ENCODE measurements around the gene SAA1. TPM values are rescaled to one million over a fixed set of nuclear protein-coding genes. Genes with fewer than 3 reads are reported as not detected.

SAA1 gene
- total RNA-seq = 70.4 TPM

GRCh38 chr11:18265949-18266348 is at the start of gene SAA1:
TSS of gene SAA1 (plus strand) at chr11:18266264. CDS start at chr11:18266888, 624 bp downstream.
- no peak for DNase-seq (ENCODE audit: low spot score in 2 of 2)
- intact Hi-C loops (cut with DNase I) = no loop called here
- no peak for TF ChIP-seq CTCF (IDR thresholded peaks at IDR 0.05)
- Histone ChIP-seq H3K36me3 (peaks cover 0 to 1% of the 10 kb centered on the region in 2 donors), H3K27ac (no peak within 1 kb of the TSS), H3K4me3 (no peak within 1 kb of the TSS), H3K27me3 (no peaks in the 10 kb centered on the region), H3K9me3 (no peaks in the 10 kb centered on the region), H3K4me1 (no peaks in the 10 kb centered on the region)

GRCh38 chr11:18221274-18221876 is 44.7 kb upstream of the SAA1 start:
- intact Hi-C loops (cut with DNase I) = no loop called here

GRCh38 chr11:18222814-18223421 is 43.1 kb upstream of the SAA1 start:
- intact Hi-C loops (cut with DNase I) = no loop called here
- Histone ChIP-seq H3K27ac (no peak overlapping the region), H3K4me3 (no peak overlapping the region), H3K27me3 (no peaks in the 10 kb centered on the region), H3K9me3 (peaks cover 0 to 8% of the 10 kb centered on the region in 2 donors), H3K36me3 (no peaks in the 10 kb centered on the region), H3K4me1 (no peaks in the 10 kb centered on the region)
- TF ChIP-seq CTCF (IDR thresholded peaks at IDR 0.05) = no peak
- DNase-seq (ENCODE audit: low spot score in 2 of 2) = no peak

More at GRCh38 chr11:18221274-18221876, 44.7 kb upstream of the SAA1 start:
- Histone ChIP-seq H3K4me3 (no peak overlapping the region), H3K9me3 (peaks cover 3 to 8% of the 10 kb centered on the region in 2 donors), H3K36me3 (no peaks in the 10 kb centered on the region), H3K27ac (no peak overlapping the region), H3K4me1 (no peaks in the 10 kb centered on the region), H3K27me3 (no peaks in the 10 kb centered on the region)
- no peak for DNase-seq (ENCODE audit: low spot score in 2 of 2)
- TF ChIP-seq CTCF (IDR thresholded peaks at IDR 0.05) = no peak

GRCh38 chr11:18223591-18224387 is 42.3 kb upstream of the SAA1 start:
- Histone ChIP-seq H3K36me3 (no peaks in the 10 kb centered on the region), H3K4me1 (no peaks in the 10 kb centered on the region), H3K27ac (no peak overlapping the region), H3K27me3 (no peaks in the 10 kb centered on the region), H3K4me3 (no peak overlapping the region), H3K9me3 (peaks cover 0 to 8% of the 10 kb centered on the region in 2 donors)
- intact Hi-C loops (cut with DNase I) = no loop called here
- TF ChIP-seq CTCF (IDR thresholded peaks at IDR 0.05) = no peak
- no peak for DNase-seq (ENCODE audit: low spot score in 2 of 2)

GRCh38 chr11:18225913-18226312 is 40.2 kb upstream of the SAA1 start:
- DNase-seq (ENCODE audit: low spot score in 2 of 2) = no peak
- no peak overlapping the region for H3K27ac ChIP-seq
- no peaks in the 10 kb centered on the region for H3K36me3 ChIP-seq
- peaks cover 0 to 8% of the 10 kb centered on the region in 2 donors for H3K9me3 ChIP-seq
- no peak for TF ChIP-seq CTCF (IDR thresholded peaks at IDR 0.05)
- no peaks in the 10 kb centered on the region for H3K4me1 ChIP-seq
- intact Hi-C loops (cut with DNase I) = no loop called here
- no peak overlapping the region for H3K4me3 ChIP-seq
- H3K27me3 ChIP-seq = no peaks in the 10 kb centered on the region

Data from ascending aorta (tissue), 2 donors.